SK-N-SH (cell line): ENCODE data around the gene ST7L.
"Not testable (repeated sequence)": the region's sequence is repeated elsewhere in the genome, so short reads cannot be mapped to it uniquely, and the experiment has no call there.

Experiments
- CTCF ChIP-seq: fragments of 200-600 bp; sonication (generic); IDR thresholded peaks from 2 replicates; pipeline ENCODE4 v1.6.1; 2017; ENCODE audit warnings: antibody characterized with exemption, mild to moderate bottlenecking, moderate library complexity
- EP300 ChIP-seq, 2 experiments: IDR thresholded peaks; 2 replicates each; pipeline versions ENCODE4 v1.4.0 to v1.6.1; 2012; ENCODE audit warnings: borderline replicate concordance in 1 of 2, low read depth in 1 of 2, low read length in 1 of 2
- EZH2phosphoT487 ChIP-seq: fragments of 200-600 bp; sonication (generic); IDR thresholded peaks from 2 replicates; pipeline ENCODE4 v1.6.1; 2017; ENCODE audit warnings: low read depth, mixed run types, mild to moderate bottlenecking, antibody characterized with exemption, moderate library complexity, borderline replicate concordance
- FOSL2 ChIP-seq: IDR thresholded peaks from 2 replicates; pipeline ENCODE4 v1.4.0; 2012; ENCODE audit warnings: low read depth, mild to moderate bottlenecking, moderate library complexity, borderline replicate concordance
- FOXM1 ChIP-seq: IDR thresholded peaks from 2 replicates; pipeline ENCODE4 v1.4.0; 2012; ENCODE audit warnings: low read depth, mild to moderate bottlenecking
- NRF1 ChIP-seq: IDR thresholded peaks from 2 replicates; pipeline ENCODE4 v1.6.1; 2012; ENCODE audit warnings: low read depth, mild to moderate bottlenecking, low read length
- TAF1 ChIP-seq: IDR thresholded peaks from 2 replicates; pipeline ENCODE4 v1.6.1; 2012; ENCODE audit warnings: low read depth, mild to moderate bottlenecking, low read length, moderate library complexity, borderline replicate concordance
- TEAD4 ChIP-seq: IDR thresholded peaks from 2 replicates; pipeline ENCODE4 v1.4.0; 2012; ENCODE audit warnings: mild to moderate bottlenecking, borderline replicate concordance; ENCODE audit not compliant: insufficient read depth
- USF2 ChIP-seq: fragments of 150-350 bp; IDR thresholded peaks from 2 replicates; pipeline ENCODE4 v1.6.1; 2017; ENCODE audit warnings: antibody characterized with exemption, low read length, low read depth, borderline replicate concordance
- YY1 ChIP-seq: IDR thresholded peaks from 2 replicates; pipeline ENCODE4 v1.4.0; 2012; ENCODE audit warnings: low read depth, mild to moderate bottlenecking

- TF ChIP-seq CTCF; EP300 (IDR thresholded peaks at IDR 0.05; ENCODE audit: borderline replicate concordance in 1 of 2, low read depth in 1 of 2, low read length in 1 of 2); TEAD4; YY1; NRF1; FOXM1; TAF1; EZH2phosphoT487; FOSL2; USF2: not testable (repeated sequence)
Observed at GRCh38 chr1:112624493-112624892, 5.6 kb upstream of the ST7L start.
